HL-60 (cell line): ENCODE measurements around the gene INSC.

Experiments
- CTCF ChIP-seq: IDR thresholded peaks from one replicate; pipeline ENCODE4 v1.5.1; 2011; ENCODE audit warnings: low read length, control low read depth, inconsistent platforms; ENCODE audit not compliant: insufficient read depth
- GABPA ChIP-seq: IDR thresholded peaks from 2 replicates; pipeline ENCODE4 v1.6.1; 2012; ENCODE audit warnings: low read depth
- POLR2AphosphoS5 ChIP-seq: IDR thresholded peaks from 2 replicates; pipeline ENCODE4 v1.6.1; 2012; ENCODE audit warnings: low read depth
- SPI1 ChIP-seq: IDR thresholded peaks from 2 replicates; pipeline ENCODE4 v1.6.1; 2012; ENCODE audit warnings: low read depth, mild to moderate bottlenecking, borderline replicate concordance

DNA sequence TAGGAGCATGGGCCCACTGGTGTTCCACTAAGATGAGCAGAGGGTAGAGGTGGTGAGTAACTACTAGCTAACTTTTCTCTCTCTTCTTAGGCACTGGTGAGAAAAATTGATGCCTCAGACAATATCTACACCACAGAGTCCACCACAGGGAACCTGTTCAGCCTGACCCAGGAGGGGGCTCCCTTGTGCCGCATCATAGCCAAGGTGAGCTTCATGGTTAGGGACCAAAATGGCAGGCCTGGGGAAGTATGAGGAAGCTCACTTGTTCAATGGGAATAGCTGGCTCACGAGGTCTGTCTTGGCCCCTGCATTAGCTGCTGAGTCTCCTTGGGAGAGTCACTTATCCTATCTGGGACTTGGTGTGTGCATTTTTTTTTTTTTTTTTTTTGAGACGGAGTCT lies 75.9 kb downstream of the INSC start:
- TF ChIP-seq GABPA (no peak), CTCF (no peak), SPI1 (no peak), POLR2AphosphoS5 (no peak)
